IMR-90 (cell line): ENCODE data around the gene CUX1. TPM values are rescaled to one million over a fixed set of nuclear protein-coding genes. Genes with fewer than 3 reads are reported as not detected.

ENCODE experiments used
- ATAC-seq: fragments of 200-7000 bp; cut with Tn5 transposase; 2 replicates; pipeline ENCODE4 v1.9.1; 2020; ENCODE audit warnings: low read depth, mild to moderate bottlenecking, moderate library complexity
- BruUV-seq: library from RNA; stranded (reverse); fragments of 400-500 nt; replicated peaks from 2 replicates; lab custom pipeline; 2021; lab: Mats Ljungman, UMichigan
- CTCF ChIA-PET: fragments of 300-600 bp; formaldehyde crosslinking; extraction: SDS; loops from one replicate; lab custom pipeline; 2021; ENCODE audit warnings: antibody characterized with exemption; lab: Yijun Ruan, JAX
- POLR2A ChIA-PET: fragments of 300-600 bp; sonication (Branson Sonifier 250); formaldehyde crosslinking; loops from one replicate; lab custom pipeline; 2022; ENCODE audit warnings: antibody characterized with exemption; ENCODE audit not compliant: unreplicated experiment; lab: Charles Lee
- DNase-seq: peaks from one replicate; pipeline ENCODE4 v3.0.0; 2013
- H2AFZ ChIP-seq: replicated peaks from 2 replicates; pipeline ENCODE3; 2013; ENCODE audit warnings: low read length, mild to moderate bottlenecking; ENCODE audit not compliant: poor library complexity
- H2AK5ac ChIP-seq: 2 replicates; pipeline ENCODE4 v1.6.1; 2013; ENCODE audit warnings: low read depth, low read length, inconsistent platforms
- H2AK9ac ChIP-seq: replicated peaks from 2 replicates; pipeline ENCODE3; 2013; ENCODE audit warnings: mild to moderate bottlenecking, low read depth, low read length, moderate library complexity; ENCODE audit not compliant: poor library complexity
- H2BK120ac ChIP-seq: 2 replicates; pipeline ENCODE4 v1.6.1; 2013; ENCODE audit warnings: low read depth, low read length, inconsistent platforms
- H2BK15ac ChIP-seq: 3 replicates; pipeline ENCODE4 v1.6.1; 2013; ENCODE audit warnings: low read depth, low read length, inconsistent platforms
- H2BK20ac ChIP-seq: 2 replicates; pipeline ENCODE4 v1.6.1; 2013; ENCODE audit warnings: low read depth, mild to moderate bottlenecking, inconsistent platforms, low read length, moderate library complexity
- H2BK5ac ChIP-seq: 2 replicates; pipeline ENCODE4 v1.6.1; 2013; ENCODE audit warnings: mild to moderate bottlenecking, low read depth, low read length, inconsistent platforms; ENCODE audit not compliant: poor library complexity, severe bottlenecking
- H3K14ac ChIP-seq: replicated peaks from 2 replicates; pipeline ENCODE4 v1.6.1; 2013; ENCODE audit warnings: low read depth, low read length, inconsistent platforms
- H3K18ac ChIP-seq: 2 replicates; pipeline ENCODE4 v1.6.1; 2013; ENCODE audit warnings: low read depth, low read length, control low read depth
- H3K23ac ChIP-seq: 2 replicates; pipeline ENCODE4 v1.6.1; 2013; ENCODE audit warnings: low read depth, low read length, inconsistent platforms
- H3K27ac ChIP-seq: 2 replicates; pipeline ENCODE4 v1.5.1; 2013; ENCODE audit warnings: mild to moderate bottlenecking, control low read depth, low read length; ENCODE audit not compliant: insufficient read depth
- H3K27me3 ChIP-seq: 2 replicates; pipeline ENCODE4 v1.6.1; 2013; ENCODE audit warnings: low read length; ENCODE audit not compliant: control insufficient read depth, insufficient read depth
- H3K36me3 ChIP-seq: 2 replicates; pipeline ENCODE4 v1.6.1; 2013; ENCODE audit warnings: low read length, mixed read lengths; ENCODE audit not compliant: control insufficient read depth, insufficient read depth
- H3K4ac ChIP-seq: 2 replicates; pipeline ENCODE4 v1.6.1; 2013; ENCODE audit warnings: low read depth, low read length, inconsistent platforms
- H3K4me1 ChIP-seq: 2 replicates; pipeline ENCODE4 v1.6.1; 2013; ENCODE audit warnings: low read length, mixed read lengths; ENCODE audit not compliant: control insufficient read depth, insufficient read depth
- H3K4me2 ChIP-seq: 2 replicates; pipeline ENCODE4 v1.6.1; 2013; ENCODE audit warnings: low read depth, mild to moderate bottlenecking, control low read depth, low read length, moderate library complexity
- H3K4me3 ChIP-seq: 2 replicates; pipeline ENCODE4 v1.5.1; 2013; ENCODE audit warnings: low read depth, mild to moderate bottlenecking, control low read depth, low read length, moderate library complexity; ENCODE audit not compliant: insufficient read depth
- H3K56ac ChIP-seq: 2 replicates; pipeline ENCODE4 v1.6.1; 2013; ENCODE audit warnings: low read length, inconsistent platforms; ENCODE audit not compliant: insufficient read depth; ENCODE audit errors: extremely low read depth
- H3K79me1 ChIP-seq, 2 experiments: 2 replicates each; pipeline ENCODE4 v1.6.1; 2013; ENCODE audit warnings: low read length in 2 of 2, inconsistent platforms in 1 of 2, low read depth in 1 of 2
- H3K9ac ChIP-seq: 2 replicates; pipeline ENCODE4 v1.6.1; 2013; ENCODE audit warnings: low read depth, low read length, control low read depth
- H3K9me1 ChIP-seq: 2 replicates; pipeline ENCODE4 v1.6.1; 2013; ENCODE audit warnings: low read length, inconsistent platforms; ENCODE audit not compliant: insufficient read depth
- H3K9me3 ChIP-seq: 2 replicates; pipeline ENCODE4 v1.6.1; 2013; ENCODE audit warnings: low read length; ENCODE audit not compliant: control insufficient read depth, insufficient read depth
- H4K20me1 ChIP-seq: 2 replicates; pipeline ENCODE4 v1.6.1; 2013; ENCODE audit warnings: low read length, inconsistent platforms; ENCODE audit not compliant: insufficient read depth
- H4K5ac ChIP-seq: 2 replicates; pipeline ENCODE4 v1.6.1; 2013; ENCODE audit warnings: mild to moderate bottlenecking, low read depth, low read length, control low read depth
- H4K8ac ChIP-seq, 2 experiments: 2 replicates each; pipeline ENCODE4 v1.6.1; 2013; ENCODE audit warnings: low read depth in 2 of 2, low read length in 2 of 2, control low read depth in 1 of 2, inconsistent platforms in 1 of 2
- H4K91ac ChIP-seq: 2 replicates; pipeline ENCODE4 v1.6.1; 2013; ENCODE audit warnings: low read depth, low read length, inconsistent platforms; ENCODE audit not compliant: insufficient read depth
- BHLHE40 ChIP-seq: fragments of 150-350 bp; IDR thresholded peaks from 2 replicates; pipeline ENCODE4 v1.6.1; 2016; ENCODE audit warnings: mild to moderate bottlenecking, low read depth, low read length
- CEBPB ChIP-seq: IDR thresholded peaks from 2 replicates; pipeline ENCODE4 v1.6.1; 2012; ENCODE audit warnings: low read depth, low read length, improper control_type of control experiment
- CHD1 ChIP-seq: IDR thresholded peaks from 2 replicates; pipeline ENCODE4 v1.6.1; 2012; ENCODE audit warnings: low read depth, low read length, improper control_type of control experiment
- FOS ChIP-seq: fragments of 150-350 bp; IDR thresholded peaks from 2 replicates; pipeline ENCODE4 v1.6.1; 2016; ENCODE audit warnings: low read depth, low read length
- MAFK ChIP-seq: IDR thresholded peaks from 2 replicates; pipeline ENCODE4 v1.6.1; 2012; ENCODE audit warnings: low read depth, low read length, improper control_type of control experiment
- MAZ ChIP-seq: IDR thresholded peaks from 2 replicates; pipeline ENCODE4 v1.6.1; 2012; ENCODE audit warnings: low read depth, mild to moderate bottlenecking, low read length, improper control_type of control experiment, moderate library complexity, borderline replicate concordance
- NFE2L2 ChIP-seq: fragments of 150-350 bp; IDR thresholded peaks from 2 replicates; pipeline ENCODE4 v1.6.1; 2016; ENCODE audit warnings: low read depth, mild to moderate bottlenecking, low read length
- POLR2A ChIP-seq: IDR thresholded peaks from 2 replicates; pipeline ENCODE4 v1.6.1; 2012; ENCODE audit warnings: mild to moderate bottlenecking, low read depth, low read length
- RCOR1 ChIP-seq: IDR thresholded peaks from 2 replicates; pipeline ENCODE4 v1.6.1; 2012; ENCODE audit warnings: mild to moderate bottlenecking, low read length, improper control_type of control experiment; ENCODE audit not compliant: insufficient replicate concordance
- SMC3 ChIP-seq: fragments of 150-350 bp; IDR thresholded peaks from 2 replicates; pipeline ENCODE4 v1.6.1; 2016; ENCODE audit warnings: low read depth, mild to moderate bottlenecking, antibody characterized with exemption, low read length, moderate library complexity
- WGBS, 2 experiments: methylation state at CpG; one replicate each; pipeline versions ENCODE4 v1.1.5 to v1.1.7; 2013; ENCODE audit warnings: missing lambda C conversion rate in 2 of 2; ENCODE audit not compliant: insufficient read length in 1 of 2; ENCODE audit errors: extremely low coverage in 2 of 2; 5-methylcytosine and 5-hydroxymethylcytosine counted together
- dilution Hi-C: fragments of 300-500 bp; cut with HindIII; formaldehyde crosslinking; loops from one replicate; pipeline ENCODE4 v1.14.3; 2018; ENCODE audit warnings: low sequenced_read_pairs; ENCODE audit not compliant: unreplicated experiment
- in situ Hi-C: fragments of 300-500 bp; cut with MboI; formaldehyde crosslinking; loops from 3 replicates; pipeline ENCODE4 v1.14.3; 2019; ENCODE audit warnings: low sequenced_read_pairs, inconsistent platforms, mixed read lengths
- intact Hi-C: fragments of 100-400 bp; cut with micrococcal nuclease; formaldehyde crosslinking; loops from 2 replicates; pipeline ENCODE4 v1.10.0; 2022
- polyA plus RNA-seq, 3 experiments: library from polyadenylated mRNA; depleted of rRNA; stranded (reverse); fragments of >200 nt; gene quantifications; 2 replicates each; pipeline ENCODE4 v1.2.3, GENCODE V29; 2012; ENCODE audit warnings: low replicate concordance in 1 of 3
- total RNA-seq: library from RNA; depleted of rRNA; stranded (reverse); fragments of >200 nt; gene quantifications from 2 replicates; pipeline ENCODE4 v1.2.3, GENCODE V29; 2012
- TF ChIP-seq, protein P1 (sequence below): fragments of 150-350 bp; IDR thresholded peaks from 2 replicates; pipeline ENCODE4 v1.6.1; 2017; ENCODE audit warnings: mild to moderate bottlenecking, antibody characterized with exemption, low read length, low read depth
- TF ChIP-seq, protein P2 (sequence below): fragments of 150-350 bp; IDR thresholded peaks from 2 replicates; pipeline ENCODE4 v1.6.1; 2016; ENCODE audit warnings: low read depth, mild to moderate bottlenecking, low read length, moderate library complexity, borderline replicate concordance

CUX1 gene
- total and polyA plus RNA-seq, 2 of the 4 experiments (the other 2 are of a cell fraction), result 19.7 to 46.4 TPM

DNA sequence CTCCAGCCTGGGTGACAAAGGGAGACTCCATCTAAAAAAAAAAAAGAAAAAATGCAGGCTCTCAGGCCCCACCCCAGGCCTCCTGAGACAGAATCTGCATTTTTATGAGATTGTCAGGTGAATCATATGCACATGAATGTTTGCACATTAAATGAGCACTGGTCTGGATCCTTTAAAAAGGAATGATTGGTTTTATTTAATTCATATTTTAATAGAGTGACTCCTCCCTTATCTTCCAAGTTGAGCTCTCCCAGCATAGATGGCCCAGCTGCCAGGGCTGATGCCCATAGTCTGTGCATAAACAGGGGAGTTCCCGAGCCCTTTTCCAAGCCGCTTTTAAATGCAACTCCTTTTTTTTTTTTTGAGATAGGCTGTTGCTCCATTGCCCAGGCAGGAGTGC is 28.5 kb downstream of the CUX1 start:
- no peak overlapping the region for H2AFZ ChIP-seq
- no peak overlapping the region for H2BK120ac ChIP-seq
- no peak overlapping the region for H4K8ac ChIP-seq
- H3K56ac ChIP-seq, result no peak overlapping the region
- dilution Hi-C loops (no loop called here), intact Hi-C loops (no loop called here), in situ Hi-C loops (no loop called here)
- H3K18ac ChIP-seq, result no peak overlapping the region
- H3K36me3 ChIP-seq, result 0 out of 2 replicates have a peak, but pooled peaks cover 3% of the 10 kb centered on the region
- 0 out of 2 replicates have a peak, but pooled peaks cover 6% of the 10 kb centered on the region for H3K9me1 ChIP-seq
- no peak for DNase-seq
- H2BK15ac ChIP-seq, result no peak overlapping the region
- H3K9ac ChIP-seq, result no peak overlapping the region
- H2AK5ac ChIP-seq, result no peak overlapping the region
- no TSS peak for BruUV-seq
- H3K4me3 ChIP-seq, result no peak overlapping the region
- H3K9me3 ChIP-seq, result peaks cover 20% of the 10 kb centered on the region
- TF ChIP-seq MAZ, result no peak
- TF ChIP-seq, protein P1, sequence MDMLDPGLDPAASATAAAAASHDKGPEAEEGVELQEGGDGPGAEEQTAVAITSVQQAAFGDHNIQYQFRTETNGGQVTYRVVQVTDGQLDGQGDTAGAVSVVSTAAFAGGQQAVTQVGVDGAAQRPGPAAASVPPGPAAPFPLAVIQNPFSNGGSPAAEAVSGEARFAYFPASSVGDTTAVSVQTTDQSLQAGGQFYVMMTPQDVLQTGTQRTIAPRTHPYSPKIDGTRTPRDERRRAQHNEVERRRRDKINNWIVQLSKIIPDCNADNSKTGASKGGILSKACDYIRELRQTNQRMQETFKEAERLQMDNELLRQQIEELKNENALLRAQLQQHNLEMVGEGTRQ, result no peak
- no peak for TF ChIP-seq CHD1
- TF ChIP-seq MAFK, result no peak
- no peak for TF ChIP-seq POLR2A
- TF ChIP-seq, protein P2, sequence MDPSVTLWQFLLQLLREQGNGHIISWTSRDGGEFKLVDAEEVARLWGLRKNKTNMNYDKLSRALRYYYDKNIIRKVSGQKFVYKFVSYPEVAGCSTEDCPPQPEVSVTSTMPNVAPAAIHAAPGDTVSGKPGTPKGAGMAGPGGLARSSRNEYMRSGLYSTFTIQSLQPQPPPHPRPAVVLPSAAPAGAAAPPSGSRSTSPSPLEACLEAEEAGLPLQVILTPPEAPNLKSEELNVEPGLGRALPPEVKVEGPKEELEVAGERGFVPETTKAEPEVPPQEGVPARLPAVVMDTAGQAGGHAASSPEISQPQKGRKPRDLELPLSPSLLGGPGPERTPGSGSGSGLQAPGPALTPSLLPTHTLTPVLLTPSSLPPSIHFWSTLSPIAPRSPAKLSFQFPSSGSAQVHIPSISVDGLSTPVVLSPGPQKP, result no peak
- TF ChIP-seq CEBPB, result no peak
- TF ChIP-seq SMC3, result no peak
- TF ChIP-seq NFE2L2, result no peak
- TF ChIP-seq BHLHE40, result no peak
- no peak for TF ChIP-seq FOS
- no peak for TF ChIP-seq RCOR1
- no peak overlapping the region for H4K91ac ChIP-seq
- H3K4me1 ChIP-seq, result no peaks in the 10 kb centered on the region; the same call in 1 of the 2 replicates
- no peak overlapping the region for H3K4me2 ChIP-seq
- no peak overlapping the region for H3K23ac ChIP-seq
- no peak overlapping the region for H3K27ac ChIP-seq
- no peak overlapping the region for H2BK20ac ChIP-seq
- H3K4ac ChIP-seq, result no peak overlapping the region
- no peak overlapping the region for H2AK9ac ChIP-seq
- no peaks in the 10 kb centered on the region for H3K27me3 ChIP-seq
- peaks cover 31 to 74% of the 10 kb centered on the region in 2 experiments for H3K79me1 ChIP-seq
- ChIA-PET POLR2A (no interaction called here), CTCF (no interaction called here)
- WGBS, 2 experiments, result no CpG with 5 or more reads among the region's 2 CpGs
- ATAC-seq, result no peak
- H4K5ac ChIP-seq, result no peak overlapping the region
- H4K20me1 ChIP-seq, result peaks cover 53% of the 10 kb centered on the region
- H2BK5ac ChIP-seq, result no peak overlapping the region
- H3K14ac ChIP-seq, result no peak overlapping the region
